ENCODE results near the gene CLCN1. TPM values are rescaled to one million over a fixed set of nuclear protein-coding genes. Genes with fewer than 3 reads are reported as not detected.

Gene CLCN1
- total and polyA plus RNA-seq, 2 of the 8 experiments (the other 6 are each of a cell fraction or from before 2014, with no cell fraction given): 0.36 to 0.41 TPM

DNA sequence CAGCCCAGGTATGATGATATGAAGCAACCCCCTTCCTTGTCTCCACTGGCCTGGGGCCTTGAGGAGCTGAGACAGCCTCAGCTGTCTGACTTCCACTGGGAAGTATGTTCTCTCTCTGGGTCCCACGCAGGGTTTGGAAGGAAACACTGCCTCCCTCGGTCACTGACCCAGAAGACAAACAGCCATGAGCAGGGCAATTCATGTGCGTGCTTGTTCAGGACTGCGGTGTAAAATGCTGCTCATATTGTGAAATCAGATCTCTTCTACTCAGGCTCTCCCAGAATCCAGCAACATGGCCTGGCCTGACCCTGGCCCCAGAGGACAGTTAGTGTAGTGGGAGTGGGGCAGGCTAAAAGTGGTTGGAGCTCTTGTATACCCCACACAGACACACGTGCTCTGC lies 2.8 kb downstream of the CLCN1 start:
- no peak overlapping the region for H2BK5ac ChIP-seq (ENCODE audit: low read depth, low read length)
- H3K14ac ChIP-seq (ENCODE audit: insufficient read length): no peak overlapping the region
- H3K27ac ChIP-seq (ENCODE audit: low read depth, low read length): no peak overlapping the region
- H3K4me1 ChIP-seq (replicated peaks in 1 of 4; ENCODE audit: control insufficient read depth in 3 of 4, insufficient read depth in 4 of 4, low read length in 3 of 4): peaks cover 0 to 5% (median under 1%) of the 10 kb centered on the region in 4 experiments; a peak in 2 of 7 replicates
- no peak overlapping the region for H3K23ac ChIP-seq (ENCODE audit: insufficient read length)
- H3K56ac ChIP-seq (replicated peaks; ENCODE audit: insufficient read length, low read depth, low read length): no peak overlapping the region
- H3K9ac ChIP-seq (replicated peaks in 1 of 4; ENCODE audit: extremely low read depth in 1 of 4, low read depth in 3 of 4, low read length in 3 of 4): no peak overlapping the region
- H3K9me3 ChIP-seq (ENCODE audit: insufficient read depth in 2 of 2, low read depth in 1 of 2, low read length in 1 of 2): no peaks in the 10 kb centered on the region
- no peak overlapping the region for H3K4ac ChIP-seq (replicated peaks; ENCODE audit: insufficient read length, low read depth, low read length)
- no peak overlapping the region for H2BK12ac ChIP-seq (ENCODE audit: low read depth, low read length)
- no peak overlapping the region for H2AK5ac ChIP-seq (ENCODE audit: low read depth, low read length)
- no peak overlapping the region for H4K5ac ChIP-seq (ENCODE audit: insufficient read length, low read depth, low read length)
- H2BK15ac ChIP-seq (ENCODE audit: low read length): no peak overlapping the region
- H3K23me2 ChIP-seq (ENCODE audit: low read depth, low read length): no peaks in the 10 kb centered on the region
- H3K79me2 ChIP-seq (ENCODE audit: control insufficient read depth in 1 of 2, insufficient read depth in 2 of 2, low read length in 2 of 2): no peaks in the 10 kb centered on the region
- DNase-seq (ENCODE audit: low read depth in 1 of 2, low spot score in 2 of 2) (no peak), FAIRE-seq (no peak)
- no peak overlapping the region for H4K91ac ChIP-seq (replicated peaks; ENCODE audit: insufficient read length, low read length)
- H3K4me2 ChIP-seq (ENCODE audit: insufficient read depth in 1 of 2, low read depth in 2 of 2, low read length in 2 of 2): no peak overlapping the region
- H3K36me3 ChIP-seq (ENCODE audit: control insufficient read depth in 2 of 4, insufficient read depth in 4 of 4, low read length in 3 of 4): no peaks in the 10 kb centered on the region
- CTCF ChIA-PET (ENCODE audit: partially characterized antibody): interaction anchor here (0.6 to 3.3 kb wide), 7 partner anchors 10 to 98 kb away, joined by 3 to 11 read pairs (median 4); no protein-coding TSS in a partner anchor
- no peaks in the 10 kb centered on the region for H4K20me1 ChIP-seq (replicated peaks in 1 of 2; ENCODE audit: control insufficient read depth in 1 of 2, insufficient read depth in 2 of 2, low read length in 2 of 2)
- H2BK120ac ChIP-seq (replicated peaks; ENCODE audit: low read depth, low read length): no peak overlapping the region
- WGBS, 2 experiments (ENCODE audit: extremely low coverage in 1 of 2, insufficient coverage in 1 of 2, insufficient read length in 1 of 2, insufficient replicate concordance in 2 of 2, low coverage in 1 of 2, low lambda C conversion rate in 2 of 2, missing lambda C conversion rate in 1 of 2): 86% methylated on average over 5 of the region's 5 CpGs; no CpG with 5 or more reads in 1 of the 2 experiments
- H3K18ac ChIP-seq (ENCODE audit: extremely low read depth, low read length): no peak overlapping the region
- H2AFZ ChIP-seq (ENCODE audit: low read length): no peak overlapping the region
- POLR2A ChIA-PET (ENCODE audit: partially characterized antibody): interaction anchor here (2.3 kb wide), 1 partner anchor 10 kb away, joined by 7 read pairs; no protein-coding TSS in a partner anchor
- no peak overlapping the region for H2BK20ac ChIP-seq (ENCODE audit: low read length)
- no peaks in the 10 kb centered on the region for H3K79me1 ChIP-seq (ENCODE audit: low read depth, low read length)
- H4K8ac ChIP-seq (ENCODE audit: extremely low read depth, insufficient read depth, low read length): no peak overlapping the region
- H3K4me3 ChIP-seq (ENCODE audit: extremely low read depth in 1 of 4, insufficient read depth in 2 of 4, low read depth in 3 of 4, low read length in 4 of 4): no peak overlapping the region
- no peaks in the 10 kb centered on the region; a peak in 1 of 7 replicates for H3K27me3 ChIP-seq (replicated peaks in 1 of 4; ENCODE audit: control insufficient read depth in 3 of 4, extremely low read depth in 1 of 4, insufficient read depth in 3 of 4, low read length in 3 of 4)
- TF ChIP-seq CHD2 (IDR thresholded peaks at IDR 0.05; ENCODE audit: low read length) (no peak), CBX8 (IDR thresholded peaks at IDR 0.05; ENCODE audit: borderline replicate concordance, low read depth, low read length) (no peak), KDM4A (IDR thresholded peaks at IDR 0.05; ENCODE audit: low read depth, low read length, severe bottlenecking) (no peak), SP1 (IDR thresholded peaks at IDR 0.05; ENCODE audit: low read depth, low read length) (no peak), CHD1 (IDR thresholded peaks at IDR 0.05; ENCODE audit: low read depth, low read length) (no peak), RAD21 (IDR thresholded peaks at IDR 0.05 in 1 of 2, conservative IDR thresholded peaks at IDR 0.05 in 1 of 2; ENCODE audit: low read depth in 2 of 2, low read length in 2 of 2) (no peak)
